Measurements from ENCODE around the gene HS3ST5. TPM values are rescaled to one million over a fixed set of nuclear protein-coding genes. Genes with fewer than 3 reads are reported as not detected.
"Not testable (repeated sequence)": the region's sequence is repeated elsewhere in the genome, so short reads cannot be mapped to it uniquely, and the experiment has no call there.

The HS3ST5 gene
- total and polyA plus RNA-seq, 2 experiments from 2014 or later: 2.8 to 3.5 TPM

DNA sequence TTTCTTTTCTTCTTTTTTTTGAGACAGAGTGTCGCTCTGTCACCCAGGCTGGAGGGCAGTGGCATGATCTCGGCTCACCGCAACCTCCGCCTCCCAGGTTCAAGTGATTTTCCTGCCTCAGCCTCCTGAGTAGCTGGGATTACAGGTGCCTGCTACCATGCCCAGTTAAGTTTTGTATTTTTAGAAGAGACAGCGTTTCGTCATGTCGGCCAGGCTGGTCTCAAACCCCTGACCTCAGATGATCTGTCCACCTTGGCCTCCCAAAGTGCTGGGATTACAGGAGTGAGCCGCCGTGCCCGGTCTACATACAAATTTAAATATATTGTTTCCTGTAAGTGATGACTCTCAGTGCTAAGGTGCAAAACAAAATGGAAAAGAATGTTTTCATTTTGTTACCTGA, 124.8 kb downstream of the HS3ST5 start:
- H3K27me3 ChIP-seq (ENCODE audit: insufficient read depth); H4K20me1 ChIP-seq (replicated peaks; ENCODE audit: insufficient read depth); H3F3A ChIP-seq (replicated peaks; ENCODE audit: low read depth); H2AFZ ChIP-seq; H3K27ac ChIP-seq (ENCODE audit: low read depth); H3K36me3 ChIP-seq (ENCODE audit: insufficient read depth); H3K27me3 Mint-ChIP-seq (ENCODE audit: insufficient read depth, low read depth, poor library complexity); H3K4me3 ChIP-seq; DNase-seq (ENCODE audit: low spot score); H3K9me2 ChIP-seq (ENCODE audit: insufficient read depth); H3K9me3 Mint-ChIP-seq; H3K4me3 Mint-ChIP-seq; H3K27ac Mint-ChIP-seq; H3K4me2 ChIP-seq; H3K79me2 ChIP-seq (replicated peaks; ENCODE audit: insufficient read depth); ATAC-seq: not testable (repeated sequence)
- H3K36me3 Mint-ChIP-seq (ENCODE audit: low read depth): peaks cover 23% of the 10 kb centered on the region
- peaks cover 18% of the 10 kb centered on the region; the same call in 1 of the 2 replicates for H3K4me1 ChIP-seq (ENCODE audit: insufficient read depth)
- H3K4me1 Mint-ChIP-seq: peaks cover 34% of the 10 kb centered on the region

DNA sequence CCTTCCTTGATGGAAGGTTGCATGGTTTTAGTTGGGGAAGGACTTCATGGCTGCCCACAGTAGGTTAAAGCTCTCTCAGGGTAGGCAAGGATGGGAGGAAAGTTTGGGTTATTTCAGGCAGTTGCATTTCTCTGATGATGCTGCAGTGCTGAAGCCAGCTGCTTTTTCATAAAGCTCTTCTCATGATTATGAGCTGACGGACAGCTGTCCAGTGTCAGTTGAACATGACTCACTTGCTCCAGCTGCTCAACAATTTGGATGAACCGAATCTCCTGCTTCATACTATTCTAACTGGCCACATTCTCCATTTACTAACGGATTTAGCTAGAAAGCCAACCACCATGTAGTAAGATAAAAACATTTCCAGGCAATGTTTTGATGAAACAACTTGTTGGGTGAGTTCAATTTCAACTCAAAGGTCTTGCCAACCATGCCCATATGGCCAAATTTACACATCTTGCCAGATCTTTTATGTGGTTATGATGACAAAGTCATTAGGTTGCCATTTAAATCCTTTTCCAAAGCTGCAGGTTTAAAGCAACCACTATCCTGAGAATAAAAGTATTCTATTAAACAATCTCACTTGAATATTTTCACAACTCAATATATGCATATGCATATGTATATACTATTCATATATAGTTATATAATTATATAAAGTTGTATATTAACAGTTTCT, 125.9 kb downstream of the HS3ST5 start:
- Histone ChIP-seq H3K79me2 (replicated peaks; ENCODE audit: insufficient read depth) (no peaks in the 10 kb centered on the region), H3F3A (replicated peaks; ENCODE audit: low read depth) (no peaks in the 10 kb centered on the region), H3K9me2 (ENCODE audit: insufficient read depth) (no peaks in the 10 kb centered on the region; the same call in 1 of the 2 replicates), H3K27me3 (ENCODE audit: insufficient read depth) (no peaks in the 10 kb centered on the region), H2AFZ (no peak overlapping the region), H3K4me2 (no peak overlapping the region), H4K20me1 (replicated peaks; ENCODE audit: insufficient read depth) (no peaks in the 10 kb centered on the region), H3K36me3 (ENCODE audit: insufficient read depth) (no peaks in the 10 kb centered on the region; the same call in 1 of the 2 replicates), H3K27ac (ENCODE audit: low read depth) (no peak overlapping the region), H3K4me3 (no peak overlapping the region), H3K4me1 (ENCODE audit: insufficient read depth) (peaks cover 12% of the 10 kb centered on the region; the same call in 1 of the 2 replicates)
- no peak overlapping the region for H3K4me3 Mint-ChIP-seq
- peaks cover 33% of the 10 kb centered on the region for H3K4me1 Mint-ChIP-seq
- H3K36me3 Mint-ChIP-seq (ENCODE audit: low read depth): peaks cover 31% of the 10 kb centered on the region
- ATAC-seq (no peak), DNase-seq (ENCODE audit: low spot score) (no peak)
- TF ChIP-seq ZNF331 (CRISPR knock-in tag; IDR thresholded peaks at IDR 0.05; ENCODE audit: low read depth) (no peak), JUNB (IDR thresholded peaks at IDR 0.05; ENCODE audit: unreplicated experiment) (no peak), EZH2phosphoT487 (IDR thresholded peaks at IDR 0.05; ENCODE audit: unreplicated experiment) (no peak), POLR2AphosphoS5 (IDR thresholded peaks at IDR 0.05; ENCODE audit: low read depth) (no peak)
- TF ChIP-seq, protein P1, sequence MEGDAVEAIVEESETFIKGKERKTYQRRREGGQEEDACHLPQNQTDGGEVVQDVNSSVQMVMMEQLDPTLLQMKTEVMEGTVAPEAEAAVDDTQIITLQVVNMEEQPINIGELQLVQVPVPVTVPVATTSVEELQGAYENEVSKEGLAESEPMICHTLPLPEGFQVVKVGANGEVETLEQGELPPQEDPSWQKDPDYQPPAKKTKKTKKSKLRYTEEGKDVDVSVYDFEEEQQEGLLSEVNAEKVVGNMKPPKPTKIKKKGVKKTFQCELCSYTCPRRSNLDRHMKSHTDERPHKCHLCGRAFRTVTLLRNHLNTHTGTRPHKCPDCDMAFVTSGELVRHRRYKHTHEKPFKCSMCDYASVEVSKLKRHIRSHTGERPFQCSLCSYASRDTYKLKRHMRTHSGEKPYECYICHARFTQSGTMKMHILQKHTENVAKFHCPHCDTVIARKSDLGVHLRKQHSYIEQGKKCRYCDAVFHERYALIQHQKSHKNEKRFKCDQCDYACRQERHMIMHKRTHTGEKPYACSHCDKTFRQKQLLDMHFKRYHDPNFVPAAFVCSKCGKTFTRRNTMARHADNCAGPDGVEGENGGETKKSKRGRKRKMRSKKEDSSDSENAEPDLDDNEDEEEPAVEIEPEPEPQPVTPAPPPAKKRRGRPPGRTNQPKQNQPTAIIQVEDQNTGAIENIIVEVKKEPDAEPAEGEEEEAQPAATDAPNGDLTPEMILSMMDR (conservative IDR thresholded peaks at IDR 0.05; ENCODE audit: low read depth in 2 of 2): no peak
- TF ChIP-seq, protein P2, sequence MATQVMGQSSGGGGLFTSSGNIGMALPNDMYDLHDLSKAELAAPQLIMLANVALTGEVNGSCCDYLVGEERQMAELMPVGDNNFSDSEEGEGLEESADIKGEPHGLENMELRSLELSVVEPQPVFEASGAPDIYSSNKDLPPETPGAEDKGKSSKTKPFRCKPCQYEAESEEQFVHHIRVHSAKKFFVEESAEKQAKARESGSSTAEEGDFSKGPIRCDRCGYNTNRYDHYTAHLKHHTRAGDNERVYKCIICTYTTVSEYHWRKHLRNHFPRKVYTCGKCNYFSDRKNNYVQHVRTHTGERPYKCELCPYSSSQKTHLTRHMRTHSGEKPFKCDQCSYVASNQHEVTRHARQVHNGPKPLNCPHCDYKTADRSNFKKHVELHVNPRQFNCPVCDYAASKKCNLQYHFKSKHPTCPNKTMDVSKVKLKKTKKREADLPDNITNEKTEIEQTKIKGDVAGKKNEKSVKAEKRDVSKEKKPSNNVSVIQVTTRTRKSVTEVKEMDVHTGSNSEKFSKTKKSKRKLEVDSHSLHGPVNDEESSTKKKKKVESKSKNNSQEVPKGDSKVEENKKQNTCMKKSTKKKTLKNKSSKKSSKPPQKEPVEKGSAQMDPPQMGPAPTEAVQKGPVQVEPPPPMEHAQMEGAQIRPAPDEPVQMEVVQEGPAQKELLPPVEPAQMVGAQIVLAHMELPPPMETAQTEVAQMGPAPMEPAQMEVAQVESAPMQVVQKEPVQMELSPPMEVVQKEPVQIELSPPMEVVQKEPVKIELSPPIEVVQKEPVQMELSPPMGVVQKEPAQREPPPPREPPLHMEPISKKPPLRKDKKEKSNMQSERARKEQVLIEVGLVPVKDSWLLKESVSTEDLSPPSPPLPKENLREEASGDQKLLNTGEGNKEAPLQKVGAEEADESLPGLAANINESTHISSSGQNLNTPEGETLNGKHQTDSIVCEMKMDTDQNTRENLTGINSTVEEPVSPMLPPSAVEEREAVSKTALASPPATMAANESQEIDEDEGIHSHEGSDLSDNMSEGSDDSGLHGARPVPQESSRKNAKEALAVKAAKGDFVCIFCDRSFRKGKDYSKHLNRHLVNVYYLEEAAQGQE (IDR thresholded peaks at IDR 0.05; ENCODE audit: unreplicated experiment): no peak
- TF ChIP-seq, protein P3, sequence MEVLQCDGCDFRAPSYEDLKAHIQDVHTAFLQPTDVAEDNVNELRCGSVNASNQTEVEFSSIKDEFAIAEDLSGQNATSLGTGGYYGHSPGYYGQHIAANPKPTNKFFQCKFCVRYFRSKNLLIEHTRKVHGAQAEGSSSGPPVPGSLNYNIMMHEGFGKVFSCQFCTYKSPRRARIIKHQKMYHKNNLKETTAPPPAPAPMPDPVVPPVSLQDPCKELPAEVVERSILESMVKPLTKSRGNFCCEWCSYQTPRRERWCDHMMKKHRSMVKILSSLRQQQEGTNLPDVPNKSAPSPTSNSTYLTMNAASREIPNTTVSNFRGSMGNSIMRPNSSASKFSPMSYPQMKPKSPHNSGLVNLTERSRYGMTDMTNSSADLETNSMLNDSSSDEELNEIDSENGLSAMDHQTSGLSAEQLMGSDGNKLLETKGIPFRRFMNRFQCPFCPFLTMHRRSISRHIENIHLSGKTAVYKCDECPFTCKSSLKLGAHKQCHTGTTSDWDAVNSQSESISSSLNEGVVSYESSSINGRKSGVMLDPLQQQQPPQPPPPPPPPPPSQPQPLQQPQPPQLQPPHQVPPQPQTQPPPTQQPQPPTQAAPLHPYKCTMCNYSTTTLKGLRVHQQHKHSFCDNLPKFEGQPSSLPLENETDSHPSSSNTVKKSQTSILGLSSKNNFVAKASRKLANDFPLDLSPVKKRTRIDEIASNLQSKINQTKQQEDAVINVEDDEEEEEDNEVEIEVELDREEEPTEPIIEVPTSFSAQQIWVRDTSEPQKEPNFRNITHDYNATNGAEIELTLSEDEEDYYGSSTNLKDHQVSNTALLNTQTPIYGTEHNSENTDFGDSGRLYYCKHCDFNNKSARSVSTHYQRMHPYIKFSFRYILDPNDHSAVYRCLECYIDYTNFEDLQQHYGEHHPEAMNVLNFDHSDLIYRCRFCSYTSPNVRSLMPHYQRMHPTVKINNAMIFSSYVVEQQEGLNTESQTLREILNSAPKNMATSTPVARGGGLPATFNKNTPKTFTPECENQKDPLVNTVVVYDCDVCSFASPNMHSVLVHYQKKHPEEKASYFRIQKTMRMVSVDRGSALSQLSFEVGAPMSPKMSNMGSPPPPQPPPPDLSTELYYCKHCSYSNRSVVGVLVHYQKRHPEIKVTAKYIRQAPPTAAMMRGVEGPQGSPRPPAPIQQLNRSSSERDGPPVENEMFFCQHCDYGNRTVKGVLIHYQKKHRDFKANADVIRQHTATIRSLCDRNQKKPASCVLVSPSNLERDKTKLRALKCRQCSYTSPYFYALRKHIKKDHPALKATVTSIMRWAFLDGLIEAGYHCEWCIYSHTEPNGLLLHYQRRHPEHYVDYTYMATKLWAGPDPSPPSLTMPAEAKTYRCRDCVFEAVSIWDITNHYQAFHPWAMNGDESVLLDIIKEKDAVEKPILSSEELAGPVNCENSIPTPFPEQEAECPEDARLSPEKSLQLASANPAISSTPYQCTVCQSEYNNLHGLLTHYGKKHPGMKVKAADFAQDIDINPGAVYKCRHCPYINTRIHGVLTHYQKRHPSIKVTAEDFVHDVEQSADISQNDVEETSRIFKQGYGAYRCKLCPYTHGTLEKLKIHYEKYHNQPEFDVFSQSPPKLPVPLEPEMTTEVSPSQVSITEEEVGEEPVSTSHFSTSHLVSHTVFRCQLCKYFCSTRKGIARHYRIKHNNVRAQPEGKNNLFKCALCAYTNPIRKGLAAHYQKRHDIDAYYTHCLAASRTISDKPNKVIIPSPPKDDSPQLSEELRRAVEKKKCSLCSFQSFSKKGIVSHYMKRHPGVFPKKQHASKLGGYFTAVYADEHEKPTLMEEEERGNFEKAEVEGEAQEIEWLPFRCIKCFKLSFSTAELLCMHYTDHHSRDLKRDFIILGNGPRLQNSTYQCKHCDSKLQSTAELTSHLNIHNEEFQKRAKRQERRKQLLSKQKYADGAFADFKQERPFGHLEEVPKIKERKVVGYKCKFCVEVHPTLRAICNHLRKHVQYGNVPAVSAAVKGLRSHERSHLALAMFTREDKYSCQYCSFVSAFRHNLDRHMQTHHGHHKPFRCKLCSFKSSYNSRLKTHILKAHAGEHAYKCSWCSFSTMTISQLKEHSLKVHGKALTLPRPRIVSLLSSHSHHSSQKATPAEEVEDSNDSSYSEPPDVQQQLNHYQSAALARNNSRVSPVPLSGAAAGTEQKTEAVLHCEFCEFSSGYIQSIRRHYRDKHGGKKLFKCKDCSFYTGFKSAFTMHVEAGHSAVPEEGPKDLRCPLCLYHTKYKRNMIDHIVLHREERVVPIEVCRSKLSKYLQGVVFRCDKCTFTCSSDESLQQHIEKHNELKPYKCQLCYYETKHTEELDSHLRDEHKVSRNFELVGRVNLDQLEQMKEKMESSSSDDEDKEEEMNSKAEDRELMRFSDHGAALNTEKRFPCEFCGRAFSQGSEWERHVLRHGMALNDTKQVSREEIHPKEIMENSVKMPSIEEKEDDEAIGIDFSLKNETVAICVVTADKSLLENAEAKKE (CRISPR knock-in tag; IDR thresholded peaks at IDR 0.05): no peak
- H3K27me3 Mint-ChIP-seq (ENCODE audit: insufficient read depth, low read depth, poor library complexity): no peaks in the 10 kb centered on the region
- peak overlapping the region; percentile 9; the same call in 1 of the 2 replicates for H3K27ac Mint-ChIP-seq
- H3K9me3 Mint-ChIP-seq: peaks cover 11% of the 10 kb centered on the region

Measured in GM23338 (cell line).